GM18951 (cell line): ENCODE results near the gene ORMDL2.
"Not testable (repeated sequence)": the region's sequence is repeated elsewhere in the genome, so short reads cannot be mapped to it uniquely, and the experiment has no call there.

Experiments used
- POLR2A ChIP-seq: IDR thresholded peaks from 4 replicates; pipeline ENCODE4 v1.6.1; 2011; ENCODE audit warnings: mild to moderate bottlenecking; ENCODE audit not compliant: insufficient read length, insufficient read depth; ENCODE audit errors: extremely low read depth
- in situ Hi-C: fragments of 300-500 bp; cut with MboI; formaldehyde crosslinking; loops from one replicate; pipeline ENCODE4 v1.12.0; 2022; ENCODE audit warnings: low sequenced_read_pairs, mixed read lengths, inconsistent platforms; ENCODE audit not compliant: unreplicated experiment

ORMDL2 gene

GRCh38 chr12:55852740-55853139 lies 34.9 kb downstream of the ORMDL2 start:
- in situ Hi-C loops = no loop called here
- no peak for TF ChIP-seq POLR2A

GRCh38 chr12:55861396-55861795 lies 43.6 kb downstream of the ORMDL2 start:
- TF ChIP-seq POLR2A = no peak
- in situ Hi-C loops = no loop called here

- in situ Hi-C loops = no loop called here
- TF ChIP-seq POLR2A = no peak
These were observed 44.0 kb downstream of the ORMDL2 start for GRCh38 chr12:55861871-55862270.

GRCh38 chr12:55862286-55862685 lies 44.4 kb downstream of the ORMDL2 start:
- in situ Hi-C loops = no loop called here
- no peak for TF ChIP-seq POLR2A

- in situ Hi-C loops = not testable (repeated sequence)
These were observed 45.1 kb downstream of the ORMDL2 start for GRCh38 chr12:55862931-55863330.

- no peak for TF ChIP-seq POLR2A
- in situ Hi-C loops = no loop called here
These were observed 47.5 kb downstream of the ORMDL2 start for GRCh38 chr12:55865327-55865726.

- in situ Hi-C loops = not testable (repeated sequence)
These were observed 48.7 kb downstream of the ORMDL2 start for GRCh38 chr12:55866454-55867004.
